ENCODE results near the gene ISG20.

ISG20 gene

DNA sequence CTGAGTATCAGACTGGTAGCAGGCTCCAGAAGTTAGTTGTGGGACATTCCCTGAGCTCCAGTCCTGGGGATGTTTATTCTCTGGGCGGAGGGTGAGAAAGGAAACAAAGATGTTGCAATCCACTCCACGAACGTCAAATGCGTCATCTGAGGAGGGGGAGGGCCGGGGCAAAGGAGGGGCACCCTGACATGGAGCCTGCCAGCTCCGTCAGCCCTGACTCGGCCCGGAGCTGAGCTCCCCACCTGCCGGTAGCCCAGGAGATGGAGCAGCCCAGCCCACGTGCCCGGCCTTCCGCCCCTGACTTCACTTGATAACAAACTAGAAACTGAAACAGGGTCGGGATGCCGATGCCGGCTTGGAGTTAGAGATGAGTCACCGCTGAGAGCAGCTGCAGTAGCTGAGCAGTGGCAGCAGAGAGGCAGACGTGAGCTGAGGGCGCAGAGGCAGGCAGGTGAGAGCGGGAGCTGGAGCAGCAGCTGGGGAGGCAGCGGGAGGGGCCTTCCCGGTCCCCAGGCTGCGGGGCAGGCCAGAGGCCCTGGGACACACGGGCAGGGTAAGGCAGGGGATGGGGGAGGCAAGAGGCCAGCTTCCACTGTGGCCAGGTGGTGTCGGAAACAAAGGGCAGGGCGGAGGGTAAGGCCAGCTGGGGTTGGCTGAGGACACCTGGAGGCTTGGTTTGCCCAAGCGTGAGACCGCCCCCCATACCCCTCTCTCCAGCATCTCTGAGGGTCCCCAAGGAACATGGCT is at the start of gene ISG20:
ISG20 (plus strand) TSS at position 391 of the 747 bp plus-strand sequence; CDS start at position 742, 351 bp downstream.
- TF ChIP-seq CTCF (IDR thresholded peaks at IDR 0.05), result peak; percentile 98
- Histone ChIP-seq H3K9me3 (no peaks in the 10 kb centered on the region), H3K4me1 (ENCODE audit: control insufficient read depth in 1 of 2, insufficient read depth in 1 of 2, low read depth in 1 of 2, low read length in 1 of 2) (peaks cover 50 to 53% of the 10 kb centered on the region in 2 experiments), H3K4me3 (ENCODE audit: low read depth in 1 of 2, low read length in 1 of 2) (peak within 1 kb of the TSS; percentile 80 to 81), H3K27me3 (no peaks in the 10 kb centered on the region), H3K36me3 (peaks cover 25% of the 10 kb centered on the region), H3K27ac (peak within 1 kb of the TSS; percentile 97)

GRCh38 chr15:88590759-88591158 is 48.1 kb upstream of the ISG20 start:
- Histone ChIP-seq H3K4me3 (ENCODE audit: low read depth in 1 of 2, low read length in 1 of 2) (no peak overlapping the region), H3K27me3 (peaks cover 46% of the 10 kb centered on the region), H3K27ac (no peak overlapping the region), H3K36me3 (no peaks in the 10 kb centered on the region), H3K9me3 (no peaks in the 10 kb centered on the region), H3K4me1 (ENCODE audit: control insufficient read depth in 1 of 2, insufficient read depth in 1 of 2, low read depth in 1 of 2, low read length in 1 of 2) (no peaks in the 10 kb centered on the region)
- no peak for TF ChIP-seq CTCF (IDR thresholded peaks at IDR 0.05)

DNA sequence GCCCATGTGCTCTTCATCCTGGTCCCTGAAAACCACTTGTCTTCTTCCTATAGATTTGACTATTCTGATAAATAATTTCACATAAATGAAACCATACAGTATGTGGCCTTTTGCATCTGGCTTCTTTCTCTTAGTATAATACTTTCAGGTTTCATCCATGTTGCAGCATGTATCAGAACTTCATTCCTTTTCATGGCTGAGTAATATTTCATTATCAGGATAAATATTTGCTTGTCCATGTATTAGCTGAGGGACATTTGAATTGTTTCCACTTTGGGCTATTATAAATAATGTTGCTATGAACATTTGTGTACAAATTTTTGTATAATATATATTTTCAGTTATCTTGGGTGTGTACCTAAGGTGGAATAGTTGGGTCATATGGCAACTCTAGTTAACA is 47.4 kb upstream of the ISG20 start:
- H3K27ac ChIP-seq, result no peak overlapping the region
- no peak overlapping the region for H3K4me3 ChIP-seq (ENCODE audit: low read depth in 1 of 2, low read length in 1 of 2)
- peaks cover 50% of the 10 kb centered on the region for H3K27me3 ChIP-seq
- H3K9me3 ChIP-seq, result no peaks in the 10 kb centered on the region
- H3K36me3 ChIP-seq, result no peaks in the 10 kb centered on the region
- H3K4me1 ChIP-seq (ENCODE audit: control insufficient read depth in 1 of 2, insufficient read depth in 1 of 2, low read depth in 1 of 2, low read length in 1 of 2), result no peaks in the 10 kb centered on the region
- TF ChIP-seq CTCF (IDR thresholded peaks at IDR 0.05), result no peak

- H3K4me3 ChIP-seq (ENCODE audit: low read depth in 1 of 2, low read length in 1 of 2), result no peak overlapping the region
- no peak overlapping the region for H3K27ac ChIP-seq
- TF ChIP-seq CTCF (IDR thresholded peaks at IDR 0.05), result no peak
- H3K4me1 ChIP-seq (ENCODE audit: control insufficient read depth in 1 of 2, insufficient read depth in 1 of 2, low read depth in 1 of 2, low read length in 1 of 2), result no peaks in the 10 kb centered on the region
- H3K27me3 ChIP-seq, result peaks cover 94% of the 10 kb centered on the region
- H3K9me3 ChIP-seq, result no peaks in the 10 kb centered on the region
- no peaks in the 10 kb centered on the region for H3K36me3 ChIP-seq
Measured at GRCh38 chr15:88603885-88604284, 34.9 kb upstream of the ISG20 start.

DNA sequence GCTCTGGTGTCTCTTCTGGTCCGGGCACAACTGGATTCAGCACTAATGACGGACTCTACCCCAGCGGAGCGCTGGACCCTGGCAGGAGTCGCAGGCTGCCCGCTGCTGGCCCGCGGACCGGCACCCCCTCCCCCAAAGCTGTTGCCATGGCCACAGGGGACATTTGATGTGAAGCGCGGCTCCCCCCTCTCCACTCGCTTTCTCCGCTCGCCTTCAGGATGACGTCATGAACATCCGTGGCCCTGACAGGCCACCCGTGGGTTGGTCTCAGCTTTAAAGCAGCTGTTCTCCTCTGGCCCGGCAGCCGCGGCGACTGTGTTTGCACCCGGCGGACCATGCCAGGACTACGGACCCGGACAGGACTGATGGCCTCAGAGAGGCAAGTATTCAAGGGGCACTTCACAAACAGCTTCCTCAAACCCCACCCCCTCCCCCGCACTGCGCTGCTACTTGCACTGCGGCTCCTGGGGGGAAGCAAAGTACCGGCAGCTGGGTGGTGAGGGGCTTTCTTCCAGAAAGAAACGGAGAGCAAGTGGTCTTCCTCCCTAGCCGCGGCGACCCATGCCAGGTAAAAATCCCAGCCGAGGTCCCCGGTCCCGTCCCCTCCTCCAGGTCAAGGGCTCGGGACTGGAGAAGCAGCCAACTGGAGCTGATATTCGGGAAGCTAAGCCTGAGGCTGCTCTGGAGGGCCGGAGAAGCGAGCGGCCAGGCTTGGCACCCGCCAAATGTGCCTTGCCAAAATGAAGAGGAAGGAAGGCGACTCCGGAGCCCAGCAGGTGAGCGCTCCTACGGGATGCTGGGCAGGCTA is 34.2 kb upstream of the ISG20 start:
- Histone ChIP-seq H3K36me3 (no peaks in the 10 kb centered on the region), H3K9me3 (no peaks in the 10 kb centered on the region), H3K27me3 (peaks cover 99% of the 10 kb centered on the region), H3K4me3 (ENCODE audit: low read depth in 1 of 2, low read length in 1 of 2) (no peak overlapping the region), H3K4me1 (ENCODE audit: control insufficient read depth in 1 of 2, insufficient read depth in 1 of 2, low read depth in 1 of 2, low read length in 1 of 2) (no peaks in the 10 kb centered on the region), H3K27ac (no peak overlapping the region)
- TF ChIP-seq CTCF (IDR thresholded peaks at IDR 0.05), result no peak
